ENCODE measurements around the gene OR2V1.
"Not testable (repeated sequence)": the region's sequence is repeated elsewhere in the genome, so short reads cannot be mapped to it uniquely, and the experiment has no call there.

OR2V1 gene

DNA sequence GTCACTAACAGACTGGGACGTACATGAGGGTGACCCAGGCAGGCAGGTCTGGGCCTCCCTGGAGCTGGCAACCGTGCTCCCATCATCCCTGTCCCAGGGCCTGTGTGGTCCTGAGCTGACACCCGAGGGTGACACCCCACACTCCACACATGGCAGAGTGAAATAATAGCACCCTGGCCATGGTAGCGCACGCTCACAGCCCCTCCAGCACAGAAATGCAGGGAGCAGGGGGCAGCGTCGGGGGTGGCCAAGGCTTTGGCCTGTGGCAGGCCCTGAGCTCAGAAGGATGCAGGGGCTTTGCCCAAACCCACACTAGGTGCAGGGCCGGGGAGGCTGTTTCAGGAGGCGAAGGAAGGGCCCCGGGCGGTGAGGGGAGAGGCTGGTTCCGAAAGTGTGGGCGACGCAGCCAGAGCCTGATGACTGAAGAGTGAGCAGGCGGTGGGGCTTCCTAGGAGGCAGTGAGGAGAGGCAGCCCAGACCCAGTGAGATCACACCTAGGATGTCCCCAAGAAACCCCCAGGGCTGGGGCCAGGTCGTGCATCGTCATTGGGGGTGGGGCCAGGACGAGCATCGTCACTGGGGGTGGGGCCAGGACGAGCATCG, 29.3 kb upstream of the OR2V1 start:
- no peak for DNase-seq

GRCh38 chr5:181159286-181160151, 28.6 kb upstream of the OR2V1 start:
- DNase-seq, result no peak

DNA sequence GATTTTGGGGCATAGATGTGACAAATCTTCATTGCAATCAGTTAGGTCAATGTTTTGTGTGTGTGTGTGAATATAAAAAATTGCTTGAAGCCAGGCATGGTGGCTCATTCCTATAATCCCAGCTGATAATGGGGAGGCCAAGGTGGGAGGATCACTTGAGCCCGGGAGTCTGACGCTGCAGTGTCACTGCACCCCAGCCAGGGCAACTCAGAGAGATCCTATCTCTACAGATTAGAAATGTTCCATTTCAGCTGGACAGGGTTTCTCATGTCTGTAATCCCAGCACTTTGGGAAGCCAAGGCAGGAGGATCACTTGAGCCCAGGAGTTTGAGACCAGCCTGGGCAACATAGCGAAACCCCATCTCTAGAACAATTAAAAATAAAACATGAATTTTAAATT, 27.9 kb upstream of the OR2V1 start:
- no peak for DNase-seq

GRCh38 chr5:181156758-181157157, 25.8 kb upstream of the OR2V1 start:
- DNase-seq, result no peak

DNA sequence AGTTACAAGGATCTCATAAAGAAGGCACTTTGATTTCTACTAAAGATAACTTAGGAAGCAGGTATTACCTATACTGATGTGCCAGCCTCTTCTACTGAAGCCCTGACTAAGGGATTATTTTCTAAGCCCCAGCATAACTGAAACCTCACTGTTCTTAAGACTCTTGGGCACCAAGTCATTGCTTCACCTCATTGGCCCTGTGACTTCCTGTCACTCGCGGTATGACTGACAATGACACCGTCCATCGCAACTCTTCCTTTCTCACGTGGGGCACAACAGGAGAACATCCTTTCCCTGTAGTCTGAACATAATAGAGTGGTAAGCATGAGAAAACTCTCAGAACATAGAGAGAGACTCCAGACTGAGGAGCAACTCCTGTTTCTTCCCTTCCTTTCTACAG, 22.8 kb upstream of the OR2V1 start:
- DNase-seq, result no peak

DNA sequence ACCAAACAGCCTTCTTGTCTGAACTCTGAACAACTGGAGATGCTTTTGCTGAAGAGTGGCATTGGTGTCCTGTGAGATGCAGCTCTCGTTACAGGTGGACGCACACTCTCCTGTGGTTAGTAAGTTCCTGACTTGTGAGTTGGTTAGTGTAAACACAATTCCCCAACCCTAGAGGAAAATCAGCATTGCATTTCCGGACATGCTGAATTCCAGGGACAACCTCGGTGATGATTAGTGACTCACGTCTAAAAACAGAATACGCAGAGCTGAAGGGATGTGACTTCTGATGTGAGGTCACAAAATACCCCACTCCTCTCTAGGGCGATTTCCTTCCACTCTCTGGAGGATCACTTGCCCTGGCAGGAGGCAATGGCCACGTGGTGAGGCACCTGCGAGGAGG, 21.4 kb upstream of the OR2V1 start:
- no peak for DNase-seq

- no peak for DNase-seq
Measured at GRCh38 chr5:181151146-181151545, 20.2 kb upstream of the OR2V1 start.

DNA sequence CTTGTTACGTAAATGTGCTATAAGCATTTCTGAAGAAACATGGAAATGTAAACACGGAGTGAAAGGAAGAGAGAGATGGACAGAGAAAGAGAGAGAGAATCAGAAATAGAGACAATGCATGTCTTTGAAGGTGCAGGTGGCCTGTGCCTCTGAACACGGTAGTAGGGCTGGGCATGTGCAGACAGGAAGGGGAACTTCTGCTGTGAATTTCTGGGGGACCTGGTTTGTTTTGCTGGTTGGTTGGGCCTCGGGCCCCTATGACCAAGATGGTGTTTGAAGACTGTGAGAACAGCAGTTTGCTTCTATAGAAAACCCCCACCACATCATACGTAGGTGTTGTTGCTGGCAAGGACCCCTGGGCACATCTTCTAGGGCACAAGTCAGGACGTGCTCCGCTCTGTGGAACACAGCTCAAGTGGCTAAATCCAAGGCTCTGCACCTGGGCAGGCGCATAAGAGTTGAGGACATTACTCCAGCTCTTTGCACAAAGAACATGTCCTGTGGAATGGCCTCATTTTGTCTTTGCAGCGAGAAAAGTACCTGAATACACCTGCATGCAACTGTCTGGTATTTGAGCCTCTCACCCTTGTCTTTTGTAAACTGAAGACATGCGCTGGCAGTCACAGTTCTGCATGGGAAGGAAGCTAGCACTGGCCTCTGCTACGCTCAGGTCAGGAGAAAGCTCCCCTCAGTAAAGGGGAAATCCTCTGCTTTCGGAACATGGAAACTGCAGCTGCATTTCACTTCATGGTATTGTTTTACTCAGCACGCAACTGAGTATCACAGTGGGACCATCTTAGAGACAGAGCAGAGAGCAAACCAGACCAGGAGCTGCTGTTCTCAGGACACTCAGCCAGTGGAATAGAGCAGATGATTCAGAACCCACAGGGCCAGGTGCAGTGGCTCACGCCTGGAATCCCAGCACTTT, 19.1 kb upstream of the OR2V1 start:
- no peak for DNase-seq

- DNase-seq, result no peak
Measured at GRCh38 chr5:181149355-181149754, 18.4 kb upstream of the OR2V1 start.

DNA sequence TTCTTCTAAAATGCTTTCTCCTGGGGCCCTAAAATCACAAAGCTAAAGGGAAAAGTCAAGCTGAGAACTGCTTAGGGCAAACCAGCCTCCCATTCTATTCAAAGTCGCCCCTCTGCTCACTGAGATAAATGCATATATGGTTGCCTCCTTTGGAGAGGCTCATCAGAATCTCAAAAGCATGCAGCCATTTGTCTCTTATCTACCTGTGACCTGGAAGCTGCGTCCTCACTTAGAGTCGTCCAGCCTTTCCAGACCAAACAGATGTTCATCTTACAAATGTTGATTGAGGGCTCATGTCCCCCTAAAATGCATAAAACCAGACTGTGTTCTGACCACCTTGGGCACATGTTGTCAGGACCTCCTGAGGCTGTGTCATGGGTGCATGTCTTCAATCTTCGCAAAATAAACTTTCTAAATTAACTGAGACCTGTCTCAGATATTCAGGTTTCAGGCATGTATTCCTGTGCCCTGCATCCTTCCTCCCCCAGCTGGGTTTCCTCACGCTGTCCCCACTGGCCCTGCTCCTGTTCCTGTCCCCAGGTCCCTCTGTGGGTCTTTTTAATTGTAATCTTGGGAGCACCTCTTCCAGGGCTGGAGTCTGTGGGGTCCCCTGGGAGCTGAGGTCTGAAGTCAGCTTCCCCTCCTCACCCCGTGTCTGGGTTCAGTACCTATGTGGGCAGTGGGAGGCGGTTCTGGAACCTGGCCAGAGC, 16.1 kb upstream of the OR2V1 start, which contains the start of gene OR2V2:
Gene OR2V2 (plus strand): TSS at position 660 of the 710 bp plus-strand sequence. CDS start 7,357 bp downstream, outside the sequence.
- not testable (repeated sequence) for DNase-seq

- DNase-seq, result no peak
Measured at GRCh38 chr5:181145133-181145532, 14.2 kb upstream of the OR2V1 start.

- no peak for DNase-seq
Measured at GRCh38 chr5:181142054-181142453, 11.1 kb upstream of the OR2V1 start.

DNA sequence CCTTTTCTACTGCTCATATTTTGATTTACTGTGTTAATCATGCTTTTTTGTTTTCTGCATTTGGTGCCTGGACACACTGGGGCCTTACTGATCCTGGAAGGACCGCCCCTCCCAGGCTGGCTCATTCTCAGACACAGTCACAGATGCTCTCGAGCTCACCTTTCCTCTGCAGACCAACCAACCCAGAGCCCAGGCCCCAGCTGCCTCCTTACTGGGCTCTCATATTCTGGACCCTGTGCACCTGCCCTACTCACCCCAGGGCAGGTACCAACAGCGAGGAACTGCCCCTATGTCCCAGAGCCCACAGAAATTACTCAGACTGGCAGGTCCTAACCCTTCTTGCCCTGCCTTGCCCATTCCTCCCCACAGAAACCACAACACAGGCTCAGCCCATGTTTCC, 9.8 kb upstream of the OR2V1 start:
- DNase-seq, result no peak

- no peak for DNase-seq
Measured at GRCh38 chr5:181138258-181138657, 7.3 kb upstream of the OR2V1 start.

DNA sequence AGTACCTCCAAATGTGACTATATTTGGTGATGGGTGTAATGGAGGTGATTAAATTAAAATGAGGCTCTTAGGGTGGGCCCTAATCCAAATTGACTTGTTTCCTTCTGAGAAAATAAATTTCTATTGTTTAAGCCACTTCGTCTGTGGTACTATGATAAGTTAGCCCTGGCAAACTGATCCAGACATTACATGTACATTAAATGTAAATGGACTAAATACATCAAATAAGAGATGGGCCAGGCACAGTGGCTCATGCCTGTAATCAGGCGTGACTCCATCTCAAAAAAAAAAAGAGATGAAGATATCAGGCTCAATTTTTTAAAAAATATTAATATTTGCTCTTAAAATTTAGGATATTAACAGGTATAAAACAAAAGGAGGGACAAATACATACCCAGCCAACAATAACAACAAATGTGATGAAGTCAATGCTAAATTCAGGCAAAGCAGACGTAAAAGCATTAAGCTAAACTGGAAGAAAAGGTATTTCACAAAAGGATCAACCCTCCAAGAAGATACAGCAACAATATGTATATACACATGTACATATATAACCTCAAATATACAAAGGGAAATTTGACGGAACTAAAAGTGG, 5.5 kb upstream of the OR2V1 start:
- no peak for DNase-seq

GRCh38 chr5:181134259-181134658, 3.3 kb upstream of the OR2V1 start:
- DNase-seq, result no peak

DNA sequence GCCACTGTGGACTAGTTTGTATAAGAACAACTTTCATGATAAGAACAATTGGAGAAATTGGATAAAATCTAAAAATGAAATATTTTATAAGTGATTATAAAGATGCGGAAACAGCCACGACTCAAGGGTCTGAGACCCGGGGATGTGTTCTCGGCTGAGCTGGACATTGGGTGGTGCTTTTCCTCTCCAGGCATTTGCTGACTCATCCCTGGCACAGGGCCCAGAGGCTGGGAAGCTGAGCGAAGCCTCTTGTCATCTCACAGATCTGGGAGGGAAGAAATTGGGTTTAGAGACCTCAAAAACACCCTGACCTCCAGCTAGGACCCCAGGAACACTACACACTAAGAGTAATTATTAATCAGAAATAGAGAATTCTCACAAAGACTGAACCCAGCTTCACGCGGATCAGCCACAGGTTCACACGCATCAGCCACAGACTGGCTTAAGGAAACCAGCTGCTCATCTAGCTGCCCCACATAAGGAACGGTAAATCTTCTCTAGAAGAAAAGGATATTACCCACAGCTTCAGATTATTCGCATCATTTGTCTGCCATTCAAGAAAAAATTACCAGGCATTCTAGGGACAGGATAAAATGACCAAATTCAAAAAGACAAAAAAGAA, 2.8 kb upstream of the OR2V1 start:
- no peak for DNase-seq

DNA sequence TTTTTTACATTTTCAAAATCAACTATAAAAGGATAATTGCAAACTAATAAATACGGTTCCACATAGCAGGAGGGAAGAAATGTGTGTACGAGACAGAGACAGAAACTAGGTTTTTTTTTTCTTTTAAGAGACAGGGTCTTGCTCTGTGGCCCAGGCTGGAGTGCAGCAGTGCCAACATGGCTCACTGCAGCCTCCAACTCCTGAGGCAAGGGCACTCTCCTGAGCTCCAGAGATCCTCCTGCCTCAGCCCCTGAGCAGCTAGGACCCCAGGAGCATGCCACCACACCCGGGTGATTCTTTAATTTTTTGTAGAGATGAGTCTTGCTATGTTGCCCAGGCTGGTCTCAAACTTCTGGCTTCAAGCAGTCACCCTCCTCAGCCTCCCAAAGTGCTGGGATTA, 2.1 kb upstream of the OR2V1 start:
- no peak for DNase-seq

- no peak for DNase-seq
Measured at GRCh38 chr5:181131514-181131913, 545 bp upstream of the OR2V1 start.

GRCh38 chr5:181130081-181130480, 888 bp downstream of the OR2V1 start:
- not testable (repeated sequence) for DNase-seq

GRCh38 chr5:181129601-181130000, 1.4 kb downstream of the OR2V1 start:
- DNase-seq, result no peak

All from NCI-H1436 treated with DMSO at 0.1 percent for 48 hours (cell line).